ENCODE measurements around the gene SLAMF9. TPM values are rescaled to one million over a fixed set of nuclear protein-coding genes. Genes with fewer than 3 reads are reported as not detected.

Gene SLAMF9
- total RNA-seq, 1 donor from 2014 or later: 0.43 TPM

GRCh38 chr1:159943908-159944622 is 10.0 kb downstream of the SLAMF9 start:
- Mint-ChIP-seq H3K27me3 (ENCODE audit: low read depth, unreplicated experiment) (peaks cover 46% of the 10 kb centered on the region), H3K36me3 (ENCODE audit: low read depth, unreplicated experiment) (no peaks in the 10 kb centered on the region), H3K4me3 (ENCODE audit: unreplicated experiment) (no peak overlapping the region), H3K4me1 (ENCODE audit: low read depth, unreplicated experiment) (peaks cover 6% of the 10 kb centered on the region), H3K27ac (ENCODE audit: unreplicated experiment) (no peak overlapping the region), H3K9me3 (ENCODE audit: unreplicated experiment) (no peaks in the 10 kb centered on the region)
- no peak for FAIRE-seq
- Histone ChIP-seq H3K4me2 (ENCODE audit: low read length) (no peak overlapping the region), H3K27ac (ENCODE audit: low read depth, low read length) (no peak overlapping the region), H2AFZ (ENCODE audit: low read depth, low read length) (no peak overlapping the region), H3K9ac (ENCODE audit: low read length) (no peak overlapping the region), H4K20me1 (ENCODE audit: insufficient read depth, low read length) (no peaks in the 10 kb centered on the region), H3K4me1 (ENCODE audit: insufficient read depth, low read length) (peaks cover 14% of the 10 kb centered on the region), H3K9me3 (ENCODE audit: insufficient read depth, low read depth, low read length) (no peaks in the 10 kb centered on the region), H3K4me3 (ENCODE audit: insufficient read depth, low read depth, low read length) (no peak overlapping the region), H3K36me3 (ENCODE audit: insufficient read depth, low read length) (no peaks in the 10 kb centered on the region), H3K79me2 (ENCODE audit: insufficient read depth, low read length) (no peaks in the 10 kb centered on the region), H3K27me3 (ENCODE audit: insufficient read depth, low read length) (peaks cover 9% of the 10 kb centered on the region)
- no peak for DNase-seq (ENCODE audit: low read depth)
- no peak for TF ChIP-seq CTCF (IDR thresholded peaks at IDR 0.05; ENCODE audit: insufficient read depth, low read depth, low read length)
- TF ChIP-seq EZH2 (IDR thresholded peaks at IDR 0.05; ENCODE audit: insufficient read depth, low read length): no peak

- H3K27me3 ChIP-seq (ENCODE audit: insufficient read depth, low read length): peaks cover 14% of the 10 kb centered on the region
- H3K36me3 ChIP-seq (ENCODE audit: insufficient read depth, low read length): no peaks in the 10 kb centered on the region
- H3K4me1 ChIP-seq (ENCODE audit: insufficient read depth, low read length): peaks cover 14% of the 10 kb centered on the region
- no peak overlapping the region for H2AFZ ChIP-seq (ENCODE audit: low read depth, low read length)
- TF ChIP-seq CTCF (IDR thresholded peaks at IDR 0.05; ENCODE audit: insufficient read depth, low read depth, low read length): no peak
- TF ChIP-seq EZH2 (IDR thresholded peaks at IDR 0.05; ENCODE audit: insufficient read depth, low read length): no peak
- H3K9me3 ChIP-seq (ENCODE audit: insufficient read depth, low read depth, low read length): no peaks in the 10 kb centered on the region
- no peaks in the 10 kb centered on the region for H4K20me1 ChIP-seq (ENCODE audit: insufficient read depth, low read length)
- DNase-seq (ENCODE audit: low read depth) (no peak), FAIRE-seq (no peak)
- H3K4me2 ChIP-seq (ENCODE audit: low read length): no peak overlapping the region
- peaks cover 5% of the 10 kb centered on the region for H3K4me1 Mint-ChIP-seq (ENCODE audit: low read depth, unreplicated experiment)
- H3K4me3 Mint-ChIP-seq (ENCODE audit: unreplicated experiment): no peak overlapping the region
- no peak overlapping the region for H3K4me3 ChIP-seq (ENCODE audit: insufficient read depth, low read depth, low read length)
- H3K36me3 Mint-ChIP-seq (ENCODE audit: low read depth, unreplicated experiment): no peaks in the 10 kb centered on the region
- H3K9ac ChIP-seq (ENCODE audit: low read length): no peak overlapping the region
- no peaks in the 10 kb centered on the region for H3K79me2 ChIP-seq (ENCODE audit: insufficient read depth, low read length)
- H3K27me3 Mint-ChIP-seq (ENCODE audit: low read depth, unreplicated experiment): peaks cover 52% of the 10 kb centered on the region
- no peak overlapping the region for H3K27ac Mint-ChIP-seq (ENCODE audit: unreplicated experiment)
- no peaks in the 10 kb centered on the region for H3K9me3 Mint-ChIP-seq (ENCODE audit: unreplicated experiment)
- no peak overlapping the region for H3K27ac ChIP-seq (ENCODE audit: low read depth, low read length)
These were observed 10.8 kb downstream of the SLAMF9 start for GRCh38 chr1:159943278-159943640.

- peaks cover 14% of the 10 kb centered on the region for H3K4me1 ChIP-seq (ENCODE audit: insufficient read depth, low read length)
- no peak overlapping the region for H3K27ac ChIP-seq (ENCODE audit: low read depth, low read length)
- H3K4me2 ChIP-seq (ENCODE audit: low read length): no peak overlapping the region
- H3K27me3 Mint-ChIP-seq (ENCODE audit: low read depth, unreplicated experiment): peaks cover 53% of the 10 kb centered on the region
- H3K9me3 Mint-ChIP-seq (ENCODE audit: unreplicated experiment): no peaks in the 10 kb centered on the region
- H3K79me2 ChIP-seq (ENCODE audit: insufficient read depth, low read length): no peaks in the 10 kb centered on the region
- H3K4me3 Mint-ChIP-seq (ENCODE audit: unreplicated experiment): no peak overlapping the region
- no peak overlapping the region for H2AFZ ChIP-seq (ENCODE audit: low read depth, low read length)
- FAIRE-seq (no peak), DNase-seq (ENCODE audit: low read depth) (no peak)
- peaks cover 5% of the 10 kb centered on the region for H3K4me1 Mint-ChIP-seq (ENCODE audit: low read depth, unreplicated experiment)
- TF ChIP-seq EZH2 (IDR thresholded peaks at IDR 0.05; ENCODE audit: insufficient read depth, low read length): no peak
- H3K36me3 Mint-ChIP-seq (ENCODE audit: low read depth, unreplicated experiment): no peaks in the 10 kb centered on the region
- H4K20me1 ChIP-seq (ENCODE audit: insufficient read depth, low read length): no peaks in the 10 kb centered on the region
- peaks cover 15% of the 10 kb centered on the region for H3K27me3 ChIP-seq (ENCODE audit: insufficient read depth, low read length)
- no peaks in the 10 kb centered on the region for H3K9me3 ChIP-seq (ENCODE audit: insufficient read depth, low read depth, low read length)
- no peak overlapping the region for H3K9ac ChIP-seq (ENCODE audit: low read length)
- no peak overlapping the region for H3K27ac Mint-ChIP-seq (ENCODE audit: unreplicated experiment)
- H3K36me3 ChIP-seq (ENCODE audit: insufficient read depth, low read length): no peaks in the 10 kb centered on the region
- no peak overlapping the region for H3K4me3 ChIP-seq (ENCODE audit: insufficient read depth, low read depth, low read length)
These were observed 11.3 kb downstream of the SLAMF9 start for GRCh38 chr1:159942632-159943277.

Measured in astrocyte (in vitro differentiated cells and primary cell).